NB4 (cell line): ENCODE data around the gene SSUH2.

ENCODE experiments used
- MYC ChIP-seq: IDR thresholded peaks from 2 replicates; pipeline ENCODE4 v1.6.1; 2011; ENCODE audit warnings: low read depth, low read length
- POLR2A ChIP-seq: IDR thresholded peaks from 2 replicates; pipeline ENCODE4 v1.6.1; 2011; ENCODE audit warnings: mild to moderate bottlenecking; ENCODE audit not compliant: insufficient read length; ENCODE audit errors: extremely low read depth
- TF ChIP-seq, protein P1 (sequence below): IDR thresholded peaks from one replicate; pipeline ENCODE4 v1.5.1; 2012; ENCODE audit warnings: low read depth, low read length
- TF ChIP-seq, protein P2 (sequence below): IDR thresholded peaks from 2 replicates; pipeline ENCODE4 v1.6.1; 2011; ENCODE audit warnings: low read depth, low read length

DNA sequence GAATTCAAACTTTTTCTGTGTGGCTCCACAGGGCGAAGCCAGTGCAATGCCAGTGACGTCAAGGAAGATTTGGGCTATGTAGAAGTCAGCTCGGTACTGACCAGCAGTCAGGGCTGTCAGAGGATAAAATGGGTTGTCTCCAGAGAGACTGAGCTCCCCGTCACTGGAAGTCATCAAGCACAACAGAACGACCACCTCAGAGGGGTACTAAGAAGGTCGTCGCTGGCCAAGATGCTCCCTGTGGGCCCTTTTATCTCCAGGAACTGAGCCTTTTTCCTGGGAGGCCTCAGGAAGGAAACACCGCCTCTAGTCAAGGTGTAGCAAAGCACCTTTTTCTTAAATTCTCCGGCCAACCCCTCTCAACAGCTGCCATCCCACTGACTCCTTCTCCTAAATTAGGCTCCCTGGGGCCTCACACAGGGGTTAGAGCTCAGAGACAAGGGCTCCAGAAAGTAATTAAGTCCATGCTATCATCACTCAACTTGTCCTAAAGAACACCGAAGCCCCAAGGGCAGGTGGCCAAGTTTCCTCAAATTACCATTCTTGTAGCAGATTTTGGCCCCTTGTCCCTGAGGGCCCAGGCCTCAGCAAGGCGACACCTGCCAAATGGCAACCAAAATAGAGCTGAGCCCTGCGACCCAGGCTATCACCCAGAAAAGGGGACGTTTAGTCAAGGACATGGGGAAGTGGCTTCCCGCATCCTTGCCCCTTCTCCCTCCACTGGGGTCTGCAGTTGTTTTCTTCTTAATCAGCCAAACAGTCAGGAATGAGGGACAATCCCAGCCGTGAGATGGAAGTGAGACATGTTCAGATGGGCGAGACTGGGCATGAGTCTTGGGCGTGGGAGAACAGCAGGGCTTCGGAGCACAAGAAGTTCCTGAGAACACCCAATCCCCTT, 48.0 kb downstream of the SSUH2 start:
- TF ChIP-seq, protein P1, sequence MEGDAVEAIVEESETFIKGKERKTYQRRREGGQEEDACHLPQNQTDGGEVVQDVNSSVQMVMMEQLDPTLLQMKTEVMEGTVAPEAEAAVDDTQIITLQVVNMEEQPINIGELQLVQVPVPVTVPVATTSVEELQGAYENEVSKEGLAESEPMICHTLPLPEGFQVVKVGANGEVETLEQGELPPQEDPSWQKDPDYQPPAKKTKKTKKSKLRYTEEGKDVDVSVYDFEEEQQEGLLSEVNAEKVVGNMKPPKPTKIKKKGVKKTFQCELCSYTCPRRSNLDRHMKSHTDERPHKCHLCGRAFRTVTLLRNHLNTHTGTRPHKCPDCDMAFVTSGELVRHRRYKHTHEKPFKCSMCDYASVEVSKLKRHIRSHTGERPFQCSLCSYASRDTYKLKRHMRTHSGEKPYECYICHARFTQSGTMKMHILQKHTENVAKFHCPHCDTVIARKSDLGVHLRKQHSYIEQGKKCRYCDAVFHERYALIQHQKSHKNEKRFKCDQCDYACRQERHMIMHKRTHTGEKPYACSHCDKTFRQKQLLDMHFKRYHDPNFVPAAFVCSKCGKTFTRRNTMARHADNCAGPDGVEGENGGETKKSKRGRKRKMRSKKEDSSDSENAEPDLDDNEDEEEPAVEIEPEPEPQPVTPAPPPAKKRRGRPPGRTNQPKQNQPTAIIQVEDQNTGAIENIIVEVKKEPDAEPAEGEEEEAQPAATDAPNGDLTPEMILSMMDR, result no peak
- TF ChIP-seq POLR2A (no peak), MYC (no peak)
- TF ChIP-seq, protein P2, sequence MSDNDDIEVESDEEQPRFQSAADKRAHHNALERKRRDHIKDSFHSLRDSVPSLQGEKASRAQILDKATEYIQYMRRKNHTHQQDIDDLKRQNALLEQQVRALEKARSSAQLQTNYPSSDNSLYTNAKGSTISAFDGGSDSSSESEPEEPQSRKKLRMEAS, result no peak
